ENCODE data around the gene NFIC.
"Not testable (repeated sequence)": the region's sequence is repeated elsewhere in the genome, so short reads cannot be mapped to it uniquely, and the experiment has no call there.

Gene NFIC

DNA sequence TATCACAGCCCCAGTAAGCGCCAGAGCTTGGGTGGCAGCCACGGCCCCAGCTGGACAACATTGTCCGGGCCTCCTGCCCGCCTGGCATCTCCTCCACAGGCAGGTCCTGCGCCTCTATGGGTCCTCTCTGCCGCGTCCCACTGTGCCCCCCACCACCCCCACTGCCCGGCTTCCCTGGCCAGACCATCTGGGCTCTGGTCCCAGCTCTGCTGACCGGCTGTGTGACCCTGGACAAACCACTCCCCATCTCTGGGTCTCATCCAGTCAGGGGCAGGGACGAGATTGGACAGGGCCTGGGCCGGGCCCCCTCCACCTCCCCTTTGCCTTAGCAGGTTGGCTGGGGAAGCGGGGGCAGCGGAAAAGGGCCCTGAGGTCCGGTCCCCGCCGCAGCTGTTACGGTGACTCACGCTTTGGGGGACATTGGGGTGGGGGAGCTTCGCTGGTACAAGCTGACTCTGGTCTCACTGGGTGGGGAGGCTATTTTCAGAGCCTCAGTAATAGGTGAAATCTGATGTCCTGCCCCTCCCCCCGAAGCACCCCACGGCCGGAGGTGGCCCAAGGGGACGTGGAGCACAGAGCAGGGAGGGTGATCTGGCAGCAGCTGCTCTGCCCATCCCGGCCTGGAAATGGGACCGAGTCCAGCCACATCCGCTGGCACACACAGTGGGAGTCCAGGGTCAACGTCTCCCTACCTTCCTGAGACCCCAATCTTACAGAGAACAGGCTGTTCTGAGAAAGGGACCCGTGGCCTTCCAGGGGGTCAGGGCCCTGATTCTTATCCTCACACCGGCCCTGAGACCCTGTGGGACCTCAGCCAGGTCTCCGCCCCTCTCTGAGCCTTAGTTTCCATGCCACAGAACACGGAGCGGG lies 9.1 kb downstream of the NFIC start:
- DNase-seq: no peak

DNA sequence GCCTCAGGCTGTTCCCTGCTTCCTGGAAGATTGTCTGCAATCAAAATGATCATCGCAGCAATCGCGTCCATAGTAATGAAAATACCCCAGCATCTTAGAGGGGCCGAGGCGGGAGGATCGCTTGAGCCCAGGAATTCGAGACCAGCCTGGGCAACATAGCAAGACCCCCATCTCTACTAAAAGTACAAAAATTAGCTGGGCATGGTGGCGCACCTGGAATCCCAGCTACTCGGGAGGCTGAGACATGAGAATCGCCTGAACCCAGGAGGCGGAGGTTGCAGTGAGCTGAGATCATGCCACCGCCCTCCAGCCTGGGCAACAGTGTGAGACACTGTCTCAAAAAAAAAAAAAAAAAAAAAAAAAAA lies 9.7 kb downstream of the NFIC start:
- not testable (repeated sequence) for DNase-seq

DNA sequence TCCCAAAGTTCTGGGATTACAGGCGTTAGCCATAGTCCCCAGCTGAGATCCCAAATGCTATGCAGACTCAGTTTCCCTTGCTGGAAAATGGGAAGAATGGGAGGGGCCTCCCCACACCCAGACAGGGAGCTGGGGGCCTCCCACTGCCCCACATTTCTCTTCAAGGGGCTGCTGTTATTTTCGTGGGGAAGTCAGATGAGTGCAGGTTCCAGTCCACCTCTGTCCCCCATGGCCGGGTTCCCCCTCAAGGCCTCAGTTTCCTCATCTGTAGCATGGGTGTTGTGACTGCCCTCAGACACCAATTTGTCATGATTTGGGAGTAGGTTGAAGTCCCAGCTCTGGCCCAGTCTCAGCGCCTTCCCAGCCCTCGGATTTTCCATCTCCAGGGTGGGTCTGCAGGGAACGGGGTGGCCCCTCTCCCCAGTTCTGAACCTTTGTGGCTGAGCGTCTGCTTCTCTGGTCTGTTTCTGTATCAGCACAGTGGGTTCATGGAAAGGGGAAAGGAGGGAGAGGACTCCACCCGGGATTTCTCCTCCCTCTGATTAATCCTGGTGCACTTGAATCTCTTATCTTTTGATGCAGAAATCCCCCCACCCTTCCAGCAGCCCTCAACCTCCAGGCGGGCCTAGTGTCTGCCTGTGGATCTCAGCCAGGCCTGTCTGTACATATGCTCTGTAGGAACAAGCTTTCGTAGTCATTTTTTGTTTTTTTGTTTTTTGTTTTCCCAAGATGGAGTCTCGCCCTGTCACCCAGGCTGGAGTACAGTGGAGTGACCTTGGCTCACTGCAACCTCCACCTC lies 12.2 kb downstream of the NFIC start:
- no peak for DNase-seq

DNA sequence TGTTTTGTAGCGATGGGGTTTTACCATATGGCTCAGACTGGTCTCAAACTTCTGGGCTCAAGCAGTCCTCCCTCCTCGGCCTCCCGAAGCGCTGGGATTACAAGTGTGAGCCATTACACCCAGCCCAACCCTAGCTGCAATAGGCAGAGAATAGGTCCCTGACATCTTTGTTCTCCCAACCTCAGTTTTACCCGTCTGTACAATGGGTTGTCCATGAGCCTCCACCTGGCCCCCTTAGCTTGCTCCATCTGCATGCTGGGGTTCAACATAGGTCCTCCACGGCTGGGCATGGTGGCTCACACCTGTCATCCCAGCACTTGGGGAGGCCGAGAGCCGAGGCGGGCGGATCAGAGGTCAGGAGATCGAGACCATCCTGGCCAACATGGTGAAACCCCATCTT lies 14.4 kb downstream of the NFIC start:
- no peak for DNase-seq

DNA sequence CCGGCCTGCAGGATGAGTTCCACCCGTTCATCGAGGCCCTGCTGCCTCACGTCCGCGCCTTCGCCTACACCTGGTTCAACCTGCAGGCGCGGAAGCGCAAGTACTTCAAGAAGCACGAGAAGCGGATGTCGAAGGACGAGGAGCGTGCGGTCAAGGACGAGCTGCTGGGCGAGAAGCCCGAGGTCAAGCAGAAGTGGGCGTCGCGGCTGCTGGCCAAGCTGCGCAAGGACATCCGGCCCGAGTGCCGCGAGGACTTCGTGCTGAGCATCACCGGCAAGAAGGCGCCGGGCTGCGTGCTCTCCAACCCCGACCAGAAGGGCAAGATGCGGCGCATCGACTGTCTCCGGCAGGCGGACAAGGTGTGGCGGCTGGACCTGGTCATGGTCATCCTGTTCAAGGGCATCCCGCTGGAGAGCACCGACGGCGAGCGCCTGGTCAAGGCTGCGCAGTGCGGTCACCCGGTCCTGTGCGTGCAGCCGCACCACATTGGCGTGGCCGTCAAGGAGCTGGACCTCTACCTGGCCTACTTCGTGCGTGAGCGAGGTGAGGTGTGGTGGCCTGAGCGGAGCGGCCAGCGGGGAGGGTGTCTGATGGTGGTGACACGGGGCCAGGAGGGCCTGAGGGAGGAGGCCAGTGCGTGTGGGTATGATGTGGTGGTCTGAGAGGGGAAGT lies 15.5 kb downstream of the NFIC start:
- DNase-seq: no peak

DNA sequence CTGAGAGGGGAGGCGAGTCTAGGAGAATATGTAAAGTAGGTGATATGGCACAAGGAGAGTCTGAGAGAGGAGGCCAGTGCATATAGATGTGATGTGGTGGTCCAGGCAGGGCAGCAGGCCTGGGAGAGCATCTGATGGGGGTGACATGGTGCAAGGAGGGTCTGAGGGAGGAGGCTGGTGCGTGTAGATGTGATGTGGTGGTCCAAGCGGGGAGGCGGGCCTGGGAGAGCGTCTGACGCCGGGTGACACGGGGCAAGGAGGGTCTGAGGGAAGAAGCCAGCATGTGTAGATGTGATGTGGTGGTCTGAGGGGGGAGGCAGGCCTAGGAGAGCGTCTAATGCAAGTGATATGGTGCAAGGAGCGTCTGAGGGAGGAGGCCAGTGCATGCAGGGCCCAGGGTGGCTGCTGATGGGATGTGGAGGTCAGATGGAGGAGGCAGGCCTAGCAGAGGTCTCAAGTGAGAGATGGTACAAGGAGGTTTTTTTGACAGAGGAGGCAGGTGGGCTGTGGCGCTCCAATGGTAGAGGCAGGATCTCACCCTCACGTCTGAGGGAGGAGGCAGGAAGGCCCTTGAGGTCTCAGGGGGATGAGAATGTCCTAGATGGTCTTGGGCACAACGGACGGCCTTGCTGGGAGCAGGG lies 16.2 kb downstream of the NFIC start:
- no peak for DNase-seq

DNA sequence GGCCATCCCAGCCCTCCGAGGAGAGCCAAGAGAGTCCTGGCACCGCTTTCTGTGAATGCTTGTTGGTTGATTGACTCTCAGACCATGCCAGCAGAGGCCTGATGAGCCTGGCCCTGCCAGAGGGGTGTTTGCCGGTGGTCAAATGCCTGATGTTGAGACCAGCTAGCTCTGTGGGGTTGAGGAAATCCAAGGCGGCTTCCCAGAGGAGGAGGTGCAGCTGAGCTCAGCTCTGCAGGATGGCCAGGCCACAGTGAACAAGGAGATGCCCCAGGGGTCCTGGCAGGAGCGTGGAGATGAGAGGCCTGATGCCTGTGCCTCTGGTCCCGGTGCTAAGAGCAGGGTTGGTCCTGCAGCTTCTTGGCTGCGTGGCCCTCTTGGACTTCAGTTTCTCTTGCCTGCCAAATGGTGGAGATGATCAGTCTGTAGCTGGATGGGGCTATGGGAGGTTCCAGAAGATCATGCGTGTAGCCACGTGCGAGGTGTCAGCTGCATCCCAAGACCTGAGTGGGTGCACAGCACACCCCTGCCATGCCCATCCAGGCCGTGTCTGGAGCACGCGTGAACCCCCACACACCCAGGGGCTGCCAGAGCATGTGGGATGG lies 16.8 kb downstream of the NFIC start:
- DNase-seq: no peak

DNA sequence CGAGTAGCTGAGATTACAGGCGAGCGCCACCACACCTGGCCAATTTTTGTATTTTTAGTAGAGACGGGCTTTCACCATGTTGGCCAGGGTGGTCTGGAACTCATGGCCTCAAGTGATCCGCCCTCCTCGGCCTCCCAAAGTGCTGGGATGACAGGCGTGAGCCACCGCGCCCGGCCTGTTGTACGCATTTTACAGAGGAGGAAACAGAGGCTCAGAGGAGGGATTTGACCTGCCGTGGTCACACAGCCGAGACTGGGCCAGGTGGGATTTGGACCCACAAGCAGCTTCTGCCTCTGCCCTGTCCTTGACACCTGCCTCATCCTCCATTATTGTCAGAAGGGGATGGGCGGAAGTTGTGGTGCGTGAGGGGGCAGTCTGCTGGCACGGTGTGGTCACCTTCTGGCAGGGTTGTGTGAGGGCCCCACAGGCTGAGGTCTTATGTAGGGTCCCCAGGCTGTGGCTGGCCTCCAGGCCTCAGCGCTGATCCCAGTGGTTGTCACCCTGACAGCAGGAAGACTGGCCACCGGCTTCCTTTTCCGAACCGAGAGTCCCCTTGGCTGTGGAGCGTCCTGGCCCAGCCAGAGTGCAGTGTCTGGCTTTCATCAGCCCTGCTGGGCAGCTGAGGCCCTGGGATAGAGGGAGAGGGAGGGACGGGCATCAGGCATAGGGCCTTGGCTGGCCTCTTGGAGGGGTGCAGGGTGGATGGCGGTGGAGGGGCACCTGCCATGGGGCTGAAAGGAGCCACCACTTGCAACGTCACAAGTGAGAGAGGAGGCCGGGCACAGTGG lies 20.3 kb downstream of the NFIC start:
- no peak for DNase-seq

DNA sequence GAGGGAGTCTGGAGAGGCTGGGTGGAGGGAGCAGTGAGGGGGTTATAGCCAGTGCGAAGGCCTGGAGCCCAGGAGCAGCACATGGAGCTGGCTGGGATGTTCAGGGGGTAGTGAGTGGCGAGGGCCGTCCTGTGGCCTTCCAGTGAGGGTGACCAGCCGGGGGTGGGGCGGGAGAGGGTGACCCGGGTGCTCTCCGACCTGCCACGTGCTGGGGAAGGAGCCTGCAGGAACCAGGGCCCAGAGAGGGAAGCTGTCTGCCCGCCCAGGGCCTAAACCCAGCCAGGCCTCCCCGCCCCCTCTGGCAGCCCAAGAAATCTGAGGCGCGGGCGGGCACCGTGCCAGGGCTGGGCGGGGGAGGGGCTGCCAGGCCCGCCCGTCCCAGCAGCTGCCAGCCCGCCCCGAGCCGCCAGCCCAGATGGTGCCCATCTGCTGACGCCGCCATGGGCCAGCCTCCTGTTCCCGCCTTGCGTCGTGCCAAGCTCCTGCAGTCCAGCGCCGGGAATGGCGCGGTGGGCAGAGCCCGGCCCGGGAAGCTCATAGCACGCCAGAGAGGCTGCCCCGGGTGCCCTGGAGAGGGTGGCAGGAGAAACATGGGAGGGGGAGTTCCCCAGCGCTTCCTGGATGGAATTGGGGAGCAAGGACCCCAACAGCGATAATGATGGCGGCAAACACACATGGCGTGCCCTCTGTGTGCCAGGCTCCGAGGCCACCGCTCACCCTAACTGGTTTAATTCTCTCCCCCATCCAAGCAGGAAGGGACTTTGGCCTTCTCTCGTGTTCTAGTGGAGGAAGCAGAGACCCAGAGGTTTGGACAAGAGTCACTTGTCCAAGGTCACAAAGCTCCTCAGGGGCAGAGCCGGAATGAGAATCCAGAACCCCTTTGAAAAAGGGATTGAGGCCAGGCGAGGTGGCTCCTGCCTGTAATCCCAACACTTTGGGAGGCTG lies 21.5 kb downstream of the NFIC start:
- no peak for DNase-seq

DNA sequence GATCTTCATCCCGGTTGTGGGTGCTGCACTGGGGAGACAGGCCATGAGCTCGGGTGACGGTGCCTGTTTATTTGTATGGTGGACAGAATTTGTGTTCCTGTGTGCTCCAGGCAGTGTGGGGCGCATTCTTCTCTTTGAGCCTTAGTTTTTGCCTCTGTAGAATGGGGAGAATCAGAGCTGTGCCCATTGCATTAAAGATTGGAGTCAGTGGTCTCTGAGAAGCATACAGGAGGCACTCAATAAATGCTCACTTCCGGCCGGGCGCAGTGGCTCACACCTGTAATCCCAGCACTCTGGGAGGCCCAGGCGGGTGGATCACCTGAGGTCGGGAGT lies 23.0 kb downstream of the NFIC start:
- no peak for DNase-seq

DNA sequence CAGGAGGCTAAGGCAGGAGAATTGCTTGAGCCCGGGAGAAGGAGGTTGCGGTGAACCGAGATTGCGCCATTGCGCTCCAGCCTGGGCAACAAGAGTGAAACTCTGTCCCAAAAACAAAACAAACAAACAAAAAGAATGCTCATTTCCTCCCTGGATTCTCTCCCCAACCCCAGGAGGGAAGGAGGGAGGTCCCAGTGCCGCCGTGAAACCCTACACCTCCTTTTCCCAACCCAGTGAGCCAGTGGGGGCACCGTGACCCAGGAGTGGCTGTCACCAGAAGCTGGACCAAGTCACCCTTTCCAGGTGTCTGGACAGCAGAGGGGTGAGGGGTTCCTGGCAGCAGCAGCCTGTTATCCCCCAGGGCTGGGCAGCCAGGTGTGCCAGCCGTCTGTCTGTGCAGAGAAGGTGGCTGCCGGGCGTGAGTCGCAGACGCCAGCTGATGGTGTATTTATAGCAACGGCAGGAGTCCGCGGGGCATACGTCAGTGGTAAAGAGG lies 23.5 kb downstream of the NFIC start:
- no peak for DNase-seq

DNA sequence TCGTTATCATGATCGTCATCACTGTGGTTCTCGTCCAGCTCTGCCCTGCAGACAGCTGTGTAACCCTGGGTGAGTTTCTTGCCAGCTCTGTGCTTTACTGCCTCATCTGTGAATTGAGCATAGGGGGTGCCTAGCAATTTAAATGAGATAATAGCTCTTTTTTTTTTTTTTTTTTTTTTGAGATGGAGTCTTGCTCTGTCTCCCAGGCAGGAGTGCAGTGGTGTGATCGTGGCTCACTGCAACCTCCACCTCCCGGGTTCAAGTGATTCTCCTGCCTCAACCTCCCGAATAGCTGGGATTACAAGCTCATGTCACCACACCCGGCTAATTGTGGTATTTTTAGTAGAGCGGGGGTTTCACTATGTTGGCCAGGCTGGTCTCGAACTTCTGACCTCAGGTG lies 25.5 kb downstream of the NFIC start:
- DNase-seq: not testable (repeated sequence)

DNA sequence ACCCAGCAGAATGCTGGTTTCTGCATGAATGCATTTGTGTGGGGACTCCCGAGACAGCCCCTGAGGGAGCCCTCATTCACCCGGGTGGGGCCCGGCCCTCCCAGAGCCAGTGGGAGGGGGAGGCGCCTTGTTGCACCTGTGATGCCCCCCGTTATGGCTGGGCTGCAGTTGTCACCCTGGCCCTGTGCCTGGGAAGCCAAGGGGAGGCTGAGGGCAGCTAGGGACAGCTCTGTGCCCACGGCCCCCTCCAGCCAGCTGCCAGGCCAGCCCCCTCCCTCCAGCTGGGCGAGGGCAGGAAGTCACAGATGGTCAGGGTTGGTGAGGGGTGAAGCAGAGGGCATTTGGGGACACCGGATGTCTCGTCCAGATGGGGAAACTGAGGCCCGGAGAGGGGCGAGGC lies 26.1 kb downstream of the NFIC start:
- no peak for DNase-seq

DNA sequence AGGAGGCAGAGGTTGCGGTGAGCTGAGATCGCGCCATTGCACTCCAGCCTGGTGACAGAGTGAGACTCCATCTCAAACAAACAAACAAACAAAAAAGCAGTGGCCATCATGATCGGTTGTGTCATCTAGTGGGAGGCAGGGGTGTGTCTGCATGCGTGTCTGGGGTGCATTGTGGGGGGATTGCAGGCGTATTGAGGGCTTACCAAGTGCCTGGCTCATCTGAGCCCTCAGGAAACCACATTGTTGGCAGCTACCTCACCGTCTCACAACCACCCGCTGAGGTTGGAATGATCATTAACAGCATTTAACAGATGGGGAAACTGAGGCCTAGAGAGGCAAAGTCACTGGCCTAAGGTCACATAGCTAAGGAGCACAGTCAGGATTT lies 30.5 kb downstream of the NFIC start:
- no peak for DNase-seq

DNA sequence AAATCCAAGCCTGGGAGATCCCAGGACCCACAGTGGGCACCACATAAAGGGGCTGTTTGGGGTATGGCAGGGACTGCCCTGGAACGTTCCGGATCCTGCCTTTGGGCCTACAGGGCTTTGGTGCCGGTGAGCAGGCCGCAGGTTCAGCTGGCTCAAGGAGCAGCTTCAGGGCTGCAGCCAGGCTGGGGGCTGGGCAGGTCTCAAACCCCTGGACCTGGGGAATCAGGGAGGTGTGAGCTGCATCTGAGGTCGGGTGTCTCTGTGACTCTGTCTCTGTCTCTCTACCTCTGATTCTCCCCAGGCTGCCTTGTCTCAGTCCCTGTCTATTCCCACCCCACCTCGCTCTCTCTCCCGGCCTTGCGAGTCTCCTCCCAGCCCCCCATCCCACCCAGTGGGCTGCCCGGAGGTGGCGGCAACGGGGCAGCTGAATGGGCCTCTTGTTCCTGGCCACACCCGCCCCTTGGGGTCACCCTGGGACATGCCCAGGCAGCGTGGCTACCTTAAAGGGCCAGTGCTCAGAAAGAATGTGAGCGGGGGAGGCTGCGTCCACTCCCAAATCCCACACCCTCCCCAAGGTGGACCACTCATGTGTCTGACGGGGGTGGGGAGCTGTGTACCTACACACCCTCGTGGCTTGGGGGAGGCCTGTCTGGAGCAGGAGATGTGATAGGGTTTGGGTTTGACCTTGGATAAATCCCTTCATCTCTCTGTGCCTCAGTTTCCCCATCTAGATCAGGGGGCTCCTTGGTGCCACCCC lies 31.1 kb downstream of the NFIC start:
- DNase-seq: no peak

DNA sequence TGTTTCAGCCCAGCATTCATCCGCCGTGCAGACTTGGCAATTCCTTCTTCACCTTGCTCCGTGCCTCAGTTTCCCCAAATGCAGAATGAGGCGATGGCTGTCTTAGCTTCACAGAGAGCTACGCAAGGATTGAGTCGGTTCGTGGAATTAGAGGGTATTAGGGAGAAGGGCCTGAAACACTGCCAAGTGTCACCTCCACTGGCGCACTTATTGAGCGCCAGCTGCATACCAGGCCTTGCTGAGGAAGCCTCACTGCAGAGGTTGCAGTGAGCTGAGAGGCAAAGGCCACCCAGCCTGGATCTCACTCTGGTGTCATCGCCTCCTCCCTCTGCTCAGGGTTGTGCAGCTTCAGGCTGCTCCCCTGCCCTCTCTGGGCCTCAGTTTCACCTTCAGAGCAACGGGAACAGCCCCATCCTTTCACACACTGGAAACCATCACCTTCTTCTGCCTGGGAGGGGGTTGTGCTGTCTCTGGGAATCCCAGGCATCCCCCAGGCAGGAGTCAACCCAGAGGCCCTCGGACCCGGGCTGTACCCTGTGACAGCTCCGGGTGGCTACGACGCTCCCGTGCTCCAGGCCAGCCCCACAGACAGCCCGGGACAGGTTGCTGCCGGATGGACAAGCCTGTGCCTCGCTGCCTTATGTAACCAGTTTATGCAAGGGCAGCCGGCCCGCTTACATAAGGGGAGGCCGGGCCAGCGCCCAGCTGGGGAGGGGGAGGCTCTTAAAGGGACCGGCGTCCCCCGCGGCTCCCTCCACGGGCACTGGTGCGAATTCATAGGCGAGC lies 31.9 kb downstream of the NFIC start:
- DNase-seq: no peak

DNA sequence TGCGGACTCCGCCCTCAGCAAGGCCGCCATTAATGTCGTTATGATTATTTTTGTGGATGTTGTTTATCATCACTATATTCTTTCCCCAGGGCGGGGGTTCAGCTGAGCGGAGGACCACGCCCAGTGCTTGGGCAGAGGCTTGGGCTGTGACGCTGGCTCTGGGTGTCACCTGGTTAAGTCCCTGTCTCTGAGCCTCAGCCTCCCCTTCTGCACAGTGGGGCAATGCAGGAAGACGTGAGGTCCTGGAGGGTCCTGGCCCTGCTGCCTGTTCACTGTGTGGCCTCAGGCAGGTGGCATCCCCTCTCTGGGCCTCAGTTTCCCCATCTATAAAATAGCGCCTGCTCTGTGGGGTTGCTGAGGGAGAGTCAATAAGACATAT lies 32.5 kb downstream of the NFIC start:
- no peak for DNase-seq

DNA sequence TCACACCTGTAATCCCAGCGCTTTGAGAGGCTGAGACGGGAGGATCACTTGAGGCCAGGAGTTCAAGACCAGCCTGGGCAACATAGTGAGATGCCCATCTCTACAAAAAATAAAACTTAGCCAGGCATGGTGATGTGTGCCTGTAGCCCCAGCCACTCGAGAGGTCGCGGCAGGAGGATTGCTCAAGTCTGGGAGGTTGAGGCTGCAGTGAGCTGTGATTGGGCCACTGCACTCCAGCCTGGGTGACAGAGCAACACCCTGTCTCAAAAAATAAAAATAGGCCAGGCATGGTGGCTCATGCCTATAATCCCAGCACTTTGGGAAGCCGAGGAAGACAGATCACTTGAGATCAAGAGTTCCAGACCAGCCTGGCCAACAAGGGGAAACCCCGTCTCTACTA lies 32.9 kb downstream of the NFIC start:
- not testable (repeated sequence) for DNase-seq
